OCI-LY1 (cell line): ENCODE measurements around the gene VAV3.
"Not testable (repeated sequence)": the region's sequence is repeated elsewhere in the genome, so short reads cannot be mapped to it uniquely, and the experiment has no call there.

Source experiments
- H2AFZ ChIP-seq: fragments of 200-600 bp; sonication (generic), shearing (Covaris generic); 2 replicates; pipeline ENCODE4 v1.6.0; 2014; ENCODE audit warnings: antibody characterized with exemption, mild to moderate bottlenecking, low read length
- H3F3A ChIP-seq: fragments of 200-600 bp; sonication (generic), shearing (Covaris generic); 2 replicates; pipeline ENCODE4 v1.6.0; 2014; ENCODE audit warnings: mild to moderate bottlenecking, antibody characterized with exemption, low read length, moderate library complexity; ENCODE audit not compliant: insufficient read depth
- H3K27ac ChIP-seq: fragments of 200-600 bp; sonication (generic); 2 replicates; pipeline ENCODE4 v1.5.1; 2014; ENCODE audit warnings: low read length, mixed run types, mild to moderate bottlenecking, low read depth; ENCODE audit not compliant: poor library complexity, severe bottlenecking
- H3K27me3 ChIP-seq: fragments of 200-600 bp; sonication (generic); 2 replicates; pipeline ENCODE4 v1.6.0; 2014; ENCODE audit warnings: antibody characterized with exemption, mild to moderate bottlenecking, low read length, moderate library complexity; ENCODE audit not compliant: insufficient read depth
- H3K36me3 ChIP-seq: fragments of 200-600 bp; sonication (generic); 2 replicates; pipeline ENCODE4 v1.6.1; 2014; ENCODE audit warnings: mild to moderate bottlenecking, antibody characterized with exemption, low read length, moderate library complexity, mixed read lengths; ENCODE audit not compliant: insufficient read depth
- H3K4me1 ChIP-seq: fragments of 200-600 bp; sonication (generic); 2 replicates; pipeline ENCODE4 v1.5.1; 2014; ENCODE audit warnings: mild to moderate bottlenecking, low read length, moderate library complexity; ENCODE audit not compliant: insufficient read depth, severe bottlenecking
- H3K4me2 ChIP-seq: fragments of 200-600 bp; sonication (generic), shearing (Covaris generic); 2 replicates; pipeline ENCODE4 v1.6.1; 2014; ENCODE audit warnings: low read length
- H3K4me3 ChIP-seq: fragments of 200-600 bp; sonication (generic); 2 replicates; pipeline ENCODE4 v1.5.1; 2014; ENCODE audit warnings: low read length, low read depth, mild to moderate bottlenecking, mixed read lengths; ENCODE audit not compliant: poor library complexity, severe bottlenecking
- H3K79me2 ChIP-seq: fragments of 200-600 bp; shearing (Covaris generic); 2 replicates; pipeline ENCODE4 v1.6.1; 2016; ENCODE audit warnings: mixed run types, low read length, mixed read lengths; ENCODE audit not compliant: insufficient read depth
- H3K9ac ChIP-seq: fragments of 200-600 bp; sonication (generic), shearing (Covaris generic); 2 replicates; pipeline ENCODE4 v1.6.1; 2014; ENCODE audit warnings: mild to moderate bottlenecking, low read length, mixed read lengths
- H3K9me2 ChIP-seq: fragments of 200-600 bp; sonication (generic), shearing (Covaris generic); 2 replicates; pipeline ENCODE4 v1.6.1; 2014; ENCODE audit warnings: low read depth, mild to moderate bottlenecking, low read length, mixed read lengths
- H3K9me3 ChIP-seq: fragments of 200-600 bp; shearing (Covaris generic); 2 replicates; pipeline ENCODE4 v1.6.1; 2014; ENCODE audit warnings: low read length, mixed read lengths
- H4K20me1 ChIP-seq: fragments of 200-600 bp; sonication (generic), shearing (Covaris generic); 2 replicates; pipeline ENCODE4 v1.6.0; 2016; ENCODE audit warnings: mild to moderate bottlenecking, low read length; ENCODE audit not compliant: insufficient read depth
- EZH2 ChIP-seq: fragments of 200-600 bp; sonication (generic), shearing (Covaris generic); IDR thresholded peaks from 2 replicates; pipeline ENCODE4 v1.8.0; 2017; ENCODE audit warnings: borderline replicate concordance, mixed run types, mild to moderate bottlenecking, antibody characterized with exemption, low read length, moderate library complexity, mixed read lengths
- TF ChIP-seq, protein P1 (sequence below): fragments of 200-600 bp; sonication (generic), shearing (Covaris generic); IDR thresholded peaks from 2 replicates; pipeline ENCODE4 v1.5.1; 2017; ENCODE audit warnings: mild to moderate bottlenecking, antibody characterized with exemption, low read length, moderate library complexity, mixed read lengths

Gene VAV3

DNA sequence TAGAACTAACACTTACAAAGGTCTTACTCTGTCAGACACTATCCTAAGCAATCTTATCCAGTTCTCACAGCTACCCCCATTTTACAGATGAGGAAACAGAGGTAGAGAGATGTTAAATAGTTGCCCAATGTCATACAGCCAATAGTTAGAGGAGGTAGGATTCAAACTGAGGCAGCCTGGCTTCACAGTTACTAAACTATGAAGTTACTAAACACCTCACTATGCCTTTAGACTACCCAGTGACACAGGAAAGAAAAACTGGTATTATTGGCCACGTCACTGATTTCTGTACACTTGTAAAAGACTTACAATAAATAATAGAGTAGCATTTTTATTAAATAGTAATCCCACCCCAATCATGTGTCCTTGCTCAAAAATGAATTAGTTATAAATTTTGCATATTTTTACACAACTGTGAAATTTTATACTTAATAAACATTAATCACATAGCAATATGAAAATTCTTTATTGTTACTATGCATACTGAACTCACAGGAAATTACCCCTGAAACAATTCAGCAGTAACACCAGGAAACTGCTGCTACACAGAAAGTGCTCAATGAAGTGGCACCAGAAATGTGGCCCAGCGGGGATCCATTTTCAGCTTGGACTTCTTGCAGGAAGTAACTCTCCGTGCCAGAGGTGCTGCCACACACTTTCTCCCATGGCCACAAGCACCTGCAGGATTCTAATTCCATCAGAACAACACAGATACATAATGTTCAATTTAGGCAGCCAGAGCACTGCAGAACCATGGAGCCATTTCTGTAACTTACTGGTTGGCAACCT, 69.4 kb downstream of the VAV3 start:
- no peaks in the 10 kb centered on the region for H3K9me2 ChIP-seq
- H3K9me3 ChIP-seq = no peaks in the 10 kb centered on the region
- H3F3A ChIP-seq = peaks cover 6% of the 10 kb centered on the region; the same call in 1 of the 2 replicates
- H3K4me2 ChIP-seq = peak overlapping the region; percentile 64; the same call in 1 of the 2 replicates
- H3K27me3 ChIP-seq = no peaks in the 10 kb centered on the region
- peak overlapping the region; percentile 96 for H3K27ac ChIP-seq
- no peak overlapping the region for H3K4me3 ChIP-seq
- no peaks in the 10 kb centered on the region for H3K79me2 ChIP-seq
- H3K36me3 ChIP-seq = no peaks in the 10 kb centered on the region
- H3K4me1 ChIP-seq = peaks cover 72% of the 10 kb centered on the region
- no peaks in the 10 kb centered on the region for H4K20me1 ChIP-seq
- no peak overlapping the region for H2AFZ ChIP-seq
- TF ChIP-seq EZH2 = no peak
- TF ChIP-seq, protein P1, sequence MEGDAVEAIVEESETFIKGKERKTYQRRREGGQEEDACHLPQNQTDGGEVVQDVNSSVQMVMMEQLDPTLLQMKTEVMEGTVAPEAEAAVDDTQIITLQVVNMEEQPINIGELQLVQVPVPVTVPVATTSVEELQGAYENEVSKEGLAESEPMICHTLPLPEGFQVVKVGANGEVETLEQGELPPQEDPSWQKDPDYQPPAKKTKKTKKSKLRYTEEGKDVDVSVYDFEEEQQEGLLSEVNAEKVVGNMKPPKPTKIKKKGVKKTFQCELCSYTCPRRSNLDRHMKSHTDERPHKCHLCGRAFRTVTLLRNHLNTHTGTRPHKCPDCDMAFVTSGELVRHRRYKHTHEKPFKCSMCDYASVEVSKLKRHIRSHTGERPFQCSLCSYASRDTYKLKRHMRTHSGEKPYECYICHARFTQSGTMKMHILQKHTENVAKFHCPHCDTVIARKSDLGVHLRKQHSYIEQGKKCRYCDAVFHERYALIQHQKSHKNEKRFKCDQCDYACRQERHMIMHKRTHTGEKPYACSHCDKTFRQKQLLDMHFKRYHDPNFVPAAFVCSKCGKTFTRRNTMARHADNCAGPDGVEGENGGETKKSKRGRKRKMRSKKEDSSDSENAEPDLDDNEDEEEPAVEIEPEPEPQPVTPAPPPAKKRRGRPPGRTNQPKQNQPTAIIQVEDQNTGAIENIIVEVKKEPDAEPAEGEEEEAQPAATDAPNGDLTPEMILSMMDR = no peak
- no peak overlapping the region; the same call in 1 of the 2 replicates for H3K9ac ChIP-seq

DNA sequence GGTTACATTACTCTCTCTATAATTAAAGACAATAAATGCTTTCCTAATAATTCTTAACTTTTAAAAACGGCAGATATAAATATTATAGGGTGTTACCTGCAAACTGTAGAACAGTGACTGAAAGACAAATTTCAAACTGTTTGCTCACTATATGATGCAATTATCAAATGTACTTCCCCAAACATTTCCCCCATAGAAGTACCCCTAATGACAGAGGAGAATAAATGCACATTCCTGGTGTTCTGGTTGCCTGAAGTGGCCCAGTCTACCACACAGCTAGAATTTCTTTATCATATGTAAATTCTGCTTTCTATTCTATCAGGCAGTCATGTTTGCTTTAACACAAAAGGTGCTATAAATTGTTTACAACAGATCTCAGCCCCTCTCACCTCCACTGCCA, 70.4 kb downstream of the VAV3 start:
- Histone ChIP-seq H3K79me2 (no peaks in the 10 kb centered on the region), H3K4me1 (peaks cover 70% of the 10 kb centered on the region), H3K27me3 (no peaks in the 10 kb centered on the region), H3K9ac (no peak overlapping the region), H4K20me1 (no peaks in the 10 kb centered on the region), H3K36me3 (no peaks in the 10 kb centered on the region), H3K9me3 (no peaks in the 10 kb centered on the region), H2AFZ (no peak overlapping the region), H3K27ac (peak overlapping the region; percentile 96), H3K9me2 (no peaks in the 10 kb centered on the region), H3K4me3 (no peak overlapping the region), H3K4me2 (no peak overlapping the region; the same call in 1 of the 2 replicates), H3F3A (peaks cover 6% of the 10 kb centered on the region; the same call in 1 of the 2 replicates)
- no peak for TF ChIP-seq EZH2
- TF ChIP-seq, protein P1 = no peak

DNA sequence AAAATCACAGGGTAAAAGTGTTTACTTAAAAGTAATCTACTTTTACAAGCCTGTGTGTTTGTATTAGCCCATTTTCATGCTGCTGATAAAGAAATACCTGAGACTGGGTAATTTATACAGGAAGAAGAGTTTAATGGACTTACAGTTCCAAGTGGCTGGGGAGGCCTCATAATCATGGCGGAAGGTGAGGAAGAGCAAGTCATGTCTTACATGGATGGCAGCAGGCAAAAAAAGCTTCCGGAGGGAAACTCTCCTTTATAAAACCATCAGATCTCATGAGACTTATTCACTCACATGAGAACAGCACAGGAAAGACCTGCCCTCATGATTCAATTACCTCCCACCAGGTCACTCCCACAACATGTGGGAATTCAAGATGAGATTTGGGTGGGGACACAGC, 71.6 kb downstream of the VAV3 start:
- H3F3A ChIP-seq, H3K9ac ChIP-seq, H3K9me3 ChIP-seq, H2AFZ ChIP-seq, H3K9me2 ChIP-seq, H3K4me2 ChIP-seq, H3K4me3 ChIP-seq, H4K20me1 ChIP-seq, H3K36me3 ChIP-seq, H3K79me2 ChIP-seq, H3K27ac ChIP-seq, H3K27me3 ChIP-seq: not testable (repeated sequence)
- peaks cover 70% of the 10 kb centered on the region for H3K4me1 ChIP-seq

DNA sequence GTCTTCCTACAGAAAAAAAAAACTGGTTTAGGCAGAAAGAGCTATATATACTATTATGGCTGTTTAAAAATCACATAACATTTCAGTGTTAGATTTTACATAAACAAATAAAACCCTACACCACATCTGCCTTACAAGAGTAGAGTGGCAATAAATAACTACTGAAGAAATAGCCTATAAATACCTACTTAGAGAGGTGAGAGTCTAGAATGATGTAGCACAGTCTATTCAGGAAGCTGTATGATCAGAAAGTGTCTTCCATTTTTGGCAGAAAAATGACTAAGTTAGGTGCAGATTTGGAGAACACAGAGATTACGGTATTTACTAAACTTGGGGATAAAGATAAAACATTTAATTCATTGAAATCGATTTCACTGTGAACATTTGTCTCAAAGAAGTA, 75.5 kb downstream of the VAV3 start:
- no peaks in the 10 kb centered on the region for H3K9me3 ChIP-seq
- no peak overlapping the region for H2AFZ ChIP-seq

More for the DNA sequence above, 75.5 kb downstream of the VAV3 start:
- Histone ChIP-seq H3K4me3 (no peak overlapping the region), H3K27me3 (no peaks in the 10 kb centered on the region), H3K4me1 (peaks cover 50% of the 10 kb centered on the region), H3K4me2 (no peak overlapping the region; the same call in 1 of the 2 replicates), H4K20me1 (no peaks in the 10 kb centered on the region), H3K79me2 (no peaks in the 10 kb centered on the region), H3K36me3 (no peaks in the 10 kb centered on the region), H3F3A (no peaks in the 10 kb centered on the region), H3K9ac (no peak overlapping the region), H3K9me2 (no peaks in the 10 kb centered on the region), H3K27ac (peak overlapping the region; percentile 29)
- TF ChIP-seq EZH2 = no peak
- TF ChIP-seq, protein P1 = no peak
